ENCODE measurements around the gene CTDSP1.

- TF ChIP-seq CTCF (IDR thresholded peaks at IDR 0.05) = no peak
- TF ChIP-seq EP300 (IDR thresholded peaks at IDR 0.05; ENCODE audit: borderline replicate concordance in 1 of 2, low read depth in 1 of 2, low read length in 1 of 2) = no peak
Measured at GRCh38 chr2:218429911-218430692, 30.4 kb downstream of the CTDSP1 start.
